ENCODE data around the gene VTI1A.
A peak's percentile ranks its signal among the peaks of the same experiment; 100 is the strongest.

Gene VTI1A

GRCh38 chr10:112775892-112776674, 329.1 kb downstream of the VTI1A start:
- H3K9ac ChIP-seq: no peak overlapping the region
- H3K27ac ChIP-seq: no peak overlapping the region
- H3K9me3 ChIP-seq (ENCODE audit: control insufficient read depth, low read length): no peaks in the 10 kb centered on the region
- no peaks in the 10 kb centered on the region for H3K36me3 ChIP-seq (ENCODE audit: control insufficient read depth, insufficient read depth, low read length)
- no peaks in the 10 kb centered on the region for H3K79me2 ChIP-seq
- no peak overlapping the region for H3K4me2 ChIP-seq (ENCODE audit: low read length)
- H3K27me3 ChIP-seq (ENCODE audit: control insufficient read depth, insufficient read depth, low read length): no peaks in the 10 kb centered on the region
- H3K4me1 ChIP-seq: peaks cover 17% of the 10 kb centered on the region
- no peak for TF ChIP-seq CTCF (IDR thresholded peaks at IDR 0.05)
- no peak overlapping the region for H2AFZ ChIP-seq
- no peak overlapping the region for H3K4me3 ChIP-seq (ENCODE audit: low read depth, low read length)

DNA sequence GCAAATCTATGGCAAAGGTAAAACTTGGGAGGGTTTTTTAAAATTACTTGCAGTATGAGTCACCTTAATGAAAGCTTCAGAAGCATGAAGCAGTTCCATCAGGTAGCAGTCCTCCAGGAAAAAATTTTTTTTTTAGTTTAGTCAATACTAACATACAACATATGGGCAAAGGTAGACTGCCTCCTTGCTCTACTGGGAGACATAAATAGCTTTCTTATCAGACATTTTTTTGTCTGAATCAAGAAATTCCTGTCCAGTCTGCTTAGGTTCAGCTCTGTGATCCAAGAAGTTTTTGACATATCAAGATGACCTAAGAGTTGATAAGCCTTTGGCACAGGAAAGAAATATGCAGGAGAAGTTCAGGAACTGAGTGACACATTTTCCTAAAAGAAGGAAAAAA, 331.6 kb downstream of the VTI1A start:
- peak overlapping the region; percentile 62 for H3K4me2 ChIP-seq (ENCODE audit: low read length)
- peak overlapping the region; percentile 38 for H3K4me3 ChIP-seq (ENCODE audit: low read depth, low read length)
- no peak overlapping the region for H3K27ac ChIP-seq
- no peaks in the 10 kb centered on the region for H3K27me3 ChIP-seq (ENCODE audit: control insufficient read depth, insufficient read depth, low read length)
- H3K9ac ChIP-seq: no peak overlapping the region
- H3K9me3 ChIP-seq (ENCODE audit: control insufficient read depth, low read length): no peaks in the 10 kb centered on the region
- H3K36me3 ChIP-seq (ENCODE audit: control insufficient read depth, insufficient read depth, low read length): no peaks in the 10 kb centered on the region
- no peaks in the 10 kb centered on the region for H3K79me2 ChIP-seq
- peaks cover 21% of the 10 kb centered on the region for H3K4me1 ChIP-seq
- H2AFZ ChIP-seq: no peak overlapping the region
- no peak for TF ChIP-seq CTCF (IDR thresholded peaks at IDR 0.05)

DNA sequence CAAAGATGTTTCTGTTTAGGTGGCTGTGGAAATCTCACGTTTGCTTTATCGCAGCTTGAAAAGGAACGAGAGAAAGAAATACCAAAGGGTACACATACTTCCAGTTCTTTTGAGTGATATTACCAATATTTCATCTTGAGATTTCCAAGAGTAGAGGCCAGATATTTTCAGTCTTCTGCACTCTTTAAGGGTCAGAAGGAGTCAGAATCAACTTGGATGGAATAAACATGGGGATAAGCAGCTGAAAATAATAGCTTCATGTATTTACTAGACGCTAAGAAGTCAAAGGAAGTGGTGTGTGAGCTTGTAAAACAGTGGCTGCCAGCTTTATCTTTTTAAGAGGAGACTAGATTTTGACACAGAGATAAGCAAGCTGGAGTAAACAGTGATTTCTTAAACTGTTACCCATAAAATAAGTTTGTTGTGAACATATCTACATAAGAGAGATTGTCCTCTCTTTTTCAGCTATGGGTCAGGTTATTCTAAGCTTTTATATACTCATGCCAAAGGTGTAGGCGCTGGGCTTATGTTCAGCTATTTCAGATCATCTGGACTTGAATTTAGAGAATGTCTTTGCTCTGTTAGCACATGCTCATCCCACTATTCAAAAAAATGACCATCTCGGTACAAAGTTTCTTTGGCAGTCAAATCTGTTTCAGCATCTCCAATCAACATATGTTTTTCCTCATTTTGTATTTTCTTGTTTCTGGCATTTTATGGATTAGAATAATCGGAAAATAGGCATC, 332.2 kb downstream of the VTI1A start:
- no peaks in the 10 kb centered on the region for H3K36me3 ChIP-seq (ENCODE audit: control insufficient read depth, insufficient read depth, low read length)
- TF ChIP-seq CTCF (IDR thresholded peaks at IDR 0.05): no peak
- no peaks in the 10 kb centered on the region for H3K9me3 ChIP-seq (ENCODE audit: control insufficient read depth, low read length)
- no peak overlapping the region for H2AFZ ChIP-seq
- H3K9ac ChIP-seq: no peak overlapping the region
- H3K27me3 ChIP-seq (ENCODE audit: control insufficient read depth, insufficient read depth, low read length): no peaks in the 10 kb centered on the region
- H3K4me3 ChIP-seq (ENCODE audit: low read depth, low read length): peak overlapping the region; percentile 38
- no peak overlapping the region for H3K27ac ChIP-seq
- no peaks in the 10 kb centered on the region for H3K79me2 ChIP-seq
- peaks cover 25% of the 10 kb centered on the region for H3K4me1 ChIP-seq
- peak overlapping the region; percentile 62 for H3K4me2 ChIP-seq (ENCODE audit: low read length)

- Histone ChIP-seq H3K4me3 (ENCODE audit: low read depth, low read length) (no peak overlapping the region), H3K27me3 (ENCODE audit: control insufficient read depth, insufficient read depth, low read length) (no peaks in the 10 kb centered on the region), H3K9me3 (ENCODE audit: control insufficient read depth, low read length) (no peaks in the 10 kb centered on the region), H3K4me2 (ENCODE audit: low read length) (no peak overlapping the region), H3K79me2 (no peaks in the 10 kb centered on the region), H3K36me3 (ENCODE audit: control insufficient read depth, insufficient read depth, low read length) (no peaks in the 10 kb centered on the region), H3K9ac (no peak overlapping the region), H3K27ac (no peak overlapping the region), H2AFZ (no peak overlapping the region), H3K4me1 (peaks cover 25% of the 10 kb centered on the region)
- TF ChIP-seq CTCF (IDR thresholded peaks at IDR 0.05): no peak
Measured at GRCh38 chr10:112782200-112782907, 335.3 kb downstream of the VTI1A start.
